NCI-H2196 treated with DMSO at 0.1 percent for 48 hours (cell line): Measurements from ENCODE around the gene SERPIND1.
A peak's percentile ranks its signal among the peaks of the same experiment; 100 is the strongest.

Experiments used
- DNase-seq: peaks from one replicate; lab custom pipeline; 2025; ENCODE audit not compliant: unreplicated experiment; lab: John Stamatoyannopoulos, UW

SERPIND1 gene

DNA sequence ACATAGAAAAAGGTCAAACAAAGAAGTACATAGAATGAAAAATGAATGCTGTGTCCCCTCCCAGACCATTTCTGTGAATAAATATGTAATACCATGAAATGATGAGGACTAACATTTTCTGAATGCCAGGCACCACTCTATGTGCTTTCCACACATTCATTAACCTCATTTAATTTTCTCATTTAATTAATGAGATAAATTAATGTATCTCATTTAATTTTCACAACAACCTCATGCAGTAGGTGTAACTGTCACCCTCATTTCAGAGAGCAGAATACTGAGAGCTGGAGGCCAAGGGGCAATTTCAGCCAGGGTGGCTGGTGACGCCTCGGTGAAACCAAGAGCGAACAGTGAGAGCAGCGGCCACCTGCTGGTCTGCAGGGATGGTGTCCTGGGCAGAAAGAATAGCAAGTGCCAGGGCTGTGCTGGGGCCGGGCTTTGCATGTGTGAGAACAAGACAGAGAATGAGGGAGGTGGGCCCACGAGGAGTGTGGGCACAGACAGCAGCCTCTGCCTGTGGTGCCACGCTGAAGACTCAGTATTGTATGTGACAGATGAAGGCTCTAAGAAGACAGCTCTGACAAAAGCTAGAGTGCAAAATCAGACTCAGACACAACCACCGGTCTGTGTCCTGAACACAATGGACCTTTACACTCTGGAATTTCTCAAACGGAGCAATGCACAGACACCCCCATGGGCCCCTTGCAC, 1.8 kb upstream of the SERPIND1 start:
- DNase-seq, result no peak

- no peak for DNase-seq
Measured at GRCh38 chr22:20774882-20775281, 969 bp downstream of the SERPIND1 start.

DNA sequence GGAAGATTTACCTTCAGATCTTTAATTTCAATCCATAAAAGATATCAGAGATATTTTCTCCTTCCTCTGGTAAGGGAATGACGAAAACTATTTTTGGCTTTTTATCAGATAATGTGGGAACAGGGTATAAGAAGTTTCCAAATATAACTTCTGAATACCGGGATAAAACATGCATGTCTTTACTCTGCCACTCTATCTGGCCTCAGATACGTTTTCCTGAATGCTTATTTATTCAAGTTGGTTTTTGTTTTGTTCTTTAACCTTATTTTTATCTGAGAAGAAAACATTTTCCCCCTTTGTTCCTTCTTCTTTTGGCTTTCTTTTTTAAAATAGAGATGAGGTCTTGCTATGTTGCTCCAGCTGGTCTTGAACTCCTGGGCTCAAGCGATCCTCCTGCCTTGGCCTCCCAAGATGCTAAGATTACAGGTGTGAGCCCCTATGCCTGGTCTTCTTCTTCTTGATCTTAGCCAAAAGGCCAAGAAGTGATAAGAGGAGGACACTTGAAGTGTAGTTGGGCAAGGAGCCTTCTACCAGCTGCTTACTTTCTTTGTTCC, 1.5 kb downstream of the SERPIND1 start:
- no peak for DNase-seq

- no peak for DNase-seq
Measured at GRCh38 chr22:20776624-20777405, 2.9 kb downstream of the SERPIND1 start.

DNA sequence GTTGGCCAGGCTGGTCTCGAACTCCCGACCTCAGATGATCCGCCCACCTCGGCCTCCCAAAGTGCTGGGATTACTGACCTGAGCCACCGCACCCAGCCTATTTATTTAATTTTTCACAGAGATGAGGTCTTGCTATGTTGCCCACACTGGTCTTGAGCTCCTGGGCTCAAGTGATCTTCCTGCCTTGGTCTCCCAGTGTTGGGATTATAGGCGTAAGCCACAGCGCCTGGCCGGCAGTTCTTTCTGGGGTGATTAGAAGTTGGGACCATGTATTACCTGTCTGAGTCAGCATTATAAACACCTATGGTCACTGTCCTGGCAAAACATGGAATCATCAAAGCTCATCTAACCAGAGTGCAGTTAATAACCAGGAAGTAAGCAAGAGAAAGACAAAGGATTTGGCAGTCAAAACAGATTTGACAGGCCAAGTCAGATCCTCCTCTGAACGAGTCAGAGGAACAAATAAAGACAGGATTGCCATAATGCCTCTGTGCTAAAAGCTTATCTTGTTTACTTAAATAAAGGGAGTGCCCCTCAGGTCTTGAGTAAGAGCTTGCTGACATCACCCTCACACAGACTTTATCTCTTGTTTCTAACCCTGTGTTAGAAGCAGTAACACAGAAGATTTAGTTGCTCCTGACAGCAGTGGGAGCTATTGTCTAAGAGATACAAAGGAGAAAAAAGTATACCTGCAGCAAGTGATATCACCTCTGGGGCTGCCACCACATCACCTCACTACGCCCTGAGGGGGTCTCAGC, 3.7 kb downstream of the SERPIND1 start:
- peak; percentile 81 for DNase-seq

- DNase-seq, result no peak
Measured at GRCh38 chr22:20779014-20779817, 5.3 kb downstream of the SERPIND1 start.

DNA sequence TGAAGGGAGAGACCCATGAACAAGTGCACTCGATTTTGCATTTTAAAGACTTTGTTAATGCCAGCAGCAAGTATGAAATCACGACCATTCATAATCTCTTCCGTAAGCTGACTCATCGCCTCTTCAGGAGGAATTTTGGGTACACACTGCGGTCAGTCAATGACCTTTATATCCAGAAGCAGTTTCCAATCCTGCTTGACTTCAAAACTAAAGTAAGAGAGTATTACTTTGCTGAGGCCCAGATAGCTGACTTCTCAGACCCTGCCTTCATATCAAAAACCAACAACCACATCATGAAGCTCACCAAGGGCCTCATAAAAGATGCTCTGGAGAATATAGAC, 5.9 kb downstream of the SERPIND1 start:
- no peak for DNase-seq

DNA sequence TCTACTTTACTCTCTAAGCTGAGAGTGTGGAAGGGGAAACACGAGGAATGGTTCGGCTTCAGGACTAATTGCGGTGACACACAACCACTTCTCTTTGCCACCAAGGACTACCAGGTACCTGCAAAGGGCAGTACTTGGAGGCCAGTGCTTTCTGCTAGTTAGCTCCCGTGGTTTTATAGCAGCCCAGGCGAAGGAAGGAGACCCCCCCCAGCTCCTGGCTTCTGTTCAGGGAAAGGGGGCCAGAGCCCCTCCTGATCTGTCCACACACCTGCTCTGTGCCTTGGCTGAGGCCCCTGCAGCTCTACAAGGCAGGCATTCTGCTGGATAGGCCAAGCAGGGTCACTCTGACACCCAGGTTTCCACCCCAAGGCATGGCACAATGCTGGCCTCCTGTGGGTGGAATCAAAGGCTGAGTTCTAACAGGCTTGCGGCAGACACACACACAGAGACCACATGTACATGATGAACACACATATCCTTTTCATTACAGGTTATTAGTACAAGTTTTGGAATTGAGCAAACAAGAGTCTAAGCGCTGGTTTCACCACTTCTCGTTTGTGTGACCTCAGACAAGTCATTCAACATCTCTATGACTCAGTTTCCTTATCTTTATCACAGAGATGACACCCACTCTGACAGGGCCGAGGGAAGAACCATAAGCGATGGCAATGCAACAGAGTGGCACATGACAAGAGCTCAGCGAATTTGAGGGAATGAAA, 7.5 kb downstream of the SERPIND1 start:
- DNase-seq, result no peak

DNA sequence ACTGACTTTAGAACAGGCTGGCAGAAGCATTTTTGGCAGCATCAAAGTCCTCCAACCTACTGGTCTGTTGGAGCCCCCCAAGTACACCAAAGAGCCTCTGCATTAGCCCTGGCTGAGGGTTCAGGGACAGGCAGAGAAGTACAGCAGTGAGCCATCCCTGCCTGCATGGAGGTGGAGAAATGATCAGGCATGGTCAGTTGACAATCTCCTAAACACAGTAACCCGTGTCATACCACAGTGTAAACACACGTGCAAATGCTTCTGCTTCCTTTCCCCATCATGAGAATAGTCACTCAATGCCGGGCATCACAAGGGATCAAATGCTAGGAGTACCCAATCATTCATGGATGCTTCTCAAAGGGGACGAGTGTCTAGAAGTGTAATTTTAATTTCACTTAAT, 8.2 kb downstream of the SERPIND1 start:
- no peak for DNase-seq

- no peak for DNase-seq
Measured at GRCh38 chr22:20782596-20783299, 8.8 kb downstream of the SERPIND1 start.

GRCh38 chr22:20783300-20783673, 9.4 kb downstream of the SERPIND1 start:
- no peak for DNase-seq

DNA sequence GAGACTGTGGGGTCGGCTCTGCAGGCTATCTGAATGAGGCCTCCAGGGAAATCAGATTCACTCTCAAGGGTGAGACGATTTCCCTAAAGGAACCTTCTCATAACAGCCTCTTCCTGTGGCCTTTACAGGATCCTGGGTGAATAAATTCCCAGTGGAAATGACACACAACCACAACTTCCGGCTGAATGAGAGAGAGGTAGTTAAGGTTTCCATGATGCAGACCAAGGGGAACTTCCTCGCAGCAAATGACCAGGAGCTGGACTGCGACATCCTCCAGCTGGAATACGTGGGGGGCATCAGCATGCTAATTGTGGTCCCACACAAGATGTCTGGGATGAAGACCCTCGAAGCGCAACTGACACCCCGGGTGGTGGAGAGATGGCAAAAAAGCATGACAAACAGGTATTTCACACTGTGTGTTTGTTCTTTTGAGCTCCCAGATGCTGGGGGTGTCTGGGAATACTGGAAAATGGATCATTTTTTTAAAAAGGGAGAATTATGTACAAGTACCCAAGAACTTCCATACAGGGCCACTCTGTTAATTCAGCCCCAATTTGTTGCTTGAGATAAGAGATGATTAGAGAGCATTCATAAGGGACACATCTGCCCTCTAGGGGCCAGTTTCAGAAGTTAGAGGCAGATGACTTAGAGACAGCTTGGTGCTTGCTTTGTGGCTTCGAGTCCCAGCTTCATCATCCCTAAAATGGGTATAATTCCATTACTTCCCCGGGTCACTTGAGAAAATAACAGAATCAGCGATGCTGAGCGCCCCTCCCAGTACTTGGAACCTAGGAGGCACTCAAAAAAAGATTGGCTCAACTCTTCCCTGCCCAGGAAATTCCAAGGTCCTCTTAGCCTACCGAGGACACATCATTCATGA, 10.2 kb downstream of the SERPIND1 start:
- peak; percentile 26 for DNase-seq

DNA sequence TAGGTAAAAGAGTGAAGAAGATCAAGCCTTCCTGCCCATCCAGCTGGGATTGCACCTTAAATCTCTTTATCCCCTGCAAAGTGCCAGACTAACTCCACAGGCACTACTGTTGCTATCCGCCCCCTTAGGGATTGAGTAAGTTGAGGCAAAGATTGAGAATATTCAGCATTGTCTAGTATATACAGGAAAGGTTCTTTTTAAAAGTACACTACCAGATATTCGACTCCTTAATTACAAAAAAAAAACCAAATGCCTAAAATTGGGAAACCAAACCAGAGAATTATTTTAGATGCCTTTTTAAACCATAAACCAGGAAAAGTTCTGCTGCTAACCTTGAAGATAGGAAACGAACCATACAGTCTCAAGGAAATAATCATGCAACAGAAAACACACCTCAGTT, 11.5 kb downstream of the SERPIND1 start:
- no peak for DNase-seq

DNA sequence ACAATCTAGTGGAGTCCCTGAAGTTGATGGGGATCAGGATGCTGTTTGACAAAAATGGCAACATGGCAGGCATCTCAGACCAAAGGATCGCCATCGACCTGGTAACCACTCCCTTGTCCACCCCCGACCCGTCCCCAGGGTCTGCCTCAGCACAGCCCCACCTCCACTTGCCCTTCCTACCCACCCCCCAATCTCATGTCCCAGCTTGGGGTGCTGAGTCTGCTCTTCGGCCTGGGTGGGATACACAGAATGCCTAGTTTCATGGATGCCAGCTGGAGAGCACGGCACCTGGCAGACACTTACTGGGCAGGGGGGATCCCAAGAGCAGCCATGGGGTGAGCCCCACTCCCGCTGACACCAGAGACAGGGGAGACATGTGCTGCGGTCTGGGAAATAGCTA, 12.1 kb downstream of the SERPIND1 start:
- no peak for DNase-seq

- no peak for DNase-seq
Measured at GRCh38 chr22:20786536-20786979, 12.6 kb downstream of the SERPIND1 start.

DNA sequence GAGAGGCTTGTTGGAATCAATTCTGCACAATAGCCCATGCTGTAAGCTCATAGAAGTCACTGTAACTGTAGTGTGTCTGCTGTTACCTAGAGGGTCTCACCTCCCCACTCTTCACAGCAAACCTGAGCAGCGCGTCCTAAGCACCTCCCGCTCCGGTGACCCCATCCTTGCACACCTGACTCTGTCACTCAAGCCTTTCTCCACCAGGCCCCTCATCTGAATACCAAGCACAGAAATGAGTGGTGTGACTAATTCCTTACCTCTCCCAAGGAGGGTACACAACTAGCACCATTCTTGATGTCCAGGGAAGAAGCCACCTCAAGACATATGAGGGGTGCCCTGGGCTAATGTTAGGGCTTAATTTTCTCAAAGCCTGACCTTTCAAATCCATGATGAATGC, 13.3 kb downstream of the SERPIND1 start:
- no peak for DNase-seq

DNA sequence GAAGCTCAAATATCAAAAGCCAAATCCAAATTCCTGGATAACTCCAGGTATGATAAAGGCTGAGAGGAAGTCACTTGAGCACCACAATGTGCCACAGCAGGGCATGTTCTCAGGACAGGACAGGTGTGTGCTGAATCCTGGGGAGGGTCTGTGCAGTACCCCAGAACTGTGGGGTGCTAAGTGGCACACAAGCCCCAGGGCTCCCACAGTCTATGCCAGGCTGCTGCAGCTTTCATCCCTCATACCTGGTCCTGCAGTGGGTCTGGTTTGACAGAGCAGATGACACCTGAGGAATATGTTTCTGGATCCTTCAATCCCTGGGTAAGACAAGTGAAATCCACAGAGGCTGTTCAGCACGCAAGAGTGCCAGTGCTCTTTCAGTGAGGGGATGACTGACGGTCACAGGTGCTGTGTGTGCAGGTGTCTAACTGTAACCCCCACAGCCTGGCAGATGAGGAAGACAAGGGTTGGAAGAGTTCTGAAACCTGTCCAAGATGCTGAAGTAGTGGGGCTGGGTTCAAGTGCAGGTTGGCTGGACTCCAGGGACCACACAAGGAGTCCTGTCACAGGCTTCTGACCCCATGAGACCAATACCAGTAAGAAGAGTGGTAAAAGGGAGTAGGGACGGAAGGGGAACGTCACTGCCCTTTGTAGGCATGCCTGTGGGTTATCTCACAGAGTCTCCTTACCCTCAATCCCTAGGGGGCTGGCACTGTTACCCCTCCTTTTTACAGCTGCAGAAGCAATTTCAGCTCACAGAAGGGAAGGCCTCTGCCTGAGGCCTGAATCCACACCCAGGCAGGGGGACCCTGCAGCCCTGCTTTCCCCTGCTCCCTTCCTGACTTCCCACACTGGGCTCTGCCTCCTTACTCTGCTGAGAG, 14.1 kb downstream of the SERPIND1 start:
- DNase-seq, result no peak
